Neuron (in vitro differentiated cells): ENCODE measurements around the gene REEP5.
"Not testable (repeated sequence)": the region's sequence is repeated elsewhere in the genome, so short reads cannot be mapped to it uniquely, and the experiment has no call there.

Experiments used
- H2AFZ ChIP-seq: one replicate; pipeline ENCODE4 v1.6.1; 2013; ENCODE audit warnings: low read depth, mild to moderate bottlenecking, inconsistent platforms, low read length, moderate library complexity
- H3K27me3 ChIP-seq: one replicate; pipeline ENCODE4 v1.6.1; 2013; ENCODE audit warnings: low read length; ENCODE audit not compliant: insufficient read depth
- H3K36me3 ChIP-seq: one replicate; pipeline ENCODE4 v1.6.1; 2013; ENCODE audit warnings: low read length; ENCODE audit not compliant: insufficient read depth
- H3K4me1 ChIP-seq: one replicate; pipeline ENCODE4 v1.6.1; 2013; ENCODE audit warnings: low read length; ENCODE audit not compliant: insufficient read depth
- H3K4me3 ChIP-seq: 2 replicates; pipeline ENCODE4 v1.5.1; 2013; ENCODE audit warnings: mild to moderate bottlenecking, low read length, moderate library complexity
- H3K9me3 ChIP-seq: one replicate; pipeline ENCODE4 v1.6.1; 2013; ENCODE audit warnings: low read length

Gene REEP5

DNA sequence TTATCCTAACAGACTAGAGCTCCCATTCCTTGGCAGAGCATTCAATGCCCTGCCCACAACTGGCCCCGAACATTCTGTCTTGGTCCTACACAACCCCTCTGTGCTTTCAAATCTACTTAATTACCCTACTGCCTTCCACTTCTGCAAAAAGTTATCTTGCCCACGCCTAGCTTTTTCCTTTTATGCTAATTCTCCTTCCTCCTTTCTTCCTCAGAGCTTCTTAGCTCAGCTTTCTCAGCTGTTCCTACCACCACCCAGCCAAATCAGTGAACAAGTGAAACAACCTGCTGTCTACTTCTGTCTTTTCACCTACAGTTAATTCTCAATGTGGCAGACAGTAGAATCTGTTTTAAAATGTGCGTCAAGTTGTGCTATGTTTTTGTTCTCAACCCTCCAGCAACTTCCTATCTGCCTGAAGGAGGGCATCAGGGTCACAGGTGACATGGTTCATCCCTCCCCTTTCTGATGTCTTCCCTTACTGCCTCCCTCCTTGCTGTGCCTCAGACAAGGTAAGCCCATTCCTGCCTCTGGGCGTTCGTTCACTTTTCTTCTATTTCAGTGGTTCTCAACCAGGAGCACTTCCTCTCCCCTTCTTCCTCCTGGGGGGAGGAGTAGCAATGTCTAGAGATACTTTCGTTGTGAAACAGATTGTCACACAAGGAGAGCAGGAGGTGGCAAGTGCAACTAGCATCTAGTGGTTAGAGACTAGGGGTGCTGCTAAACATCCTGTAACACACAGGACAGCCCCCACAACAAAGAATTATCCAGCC is 1.3 kb upstream of the REEP5 start:
- Histone ChIP-seq H3K27me3 (no peaks in the 10 kb centered on the region), H3K36me3 (peaks cover 17% of the 10 kb centered on the region), H3K9me3 (no peaks in the 10 kb centered on the region), H3K4me3 (no peak overlapping the region), H3K4me1 (peaks cover 11% of the 10 kb centered on the region), H2AFZ (no peak overlapping the region)

GRCh38 chr5:112921026-112921832 is 798 bp downstream of the REEP5 start:
- Histone ChIP-seq H3K4me3 (peak overlapping the region; percentile 96), H3K27me3 (no peaks in the 10 kb centered on the region), H3K9me3 (no peaks in the 10 kb centered on the region), H3K36me3 (peaks cover 31% of the 10 kb centered on the region), H3K4me1 (peaks cover 11% of the 10 kb centered on the region), H2AFZ (peak overlapping the region; percentile 99)

DNA sequence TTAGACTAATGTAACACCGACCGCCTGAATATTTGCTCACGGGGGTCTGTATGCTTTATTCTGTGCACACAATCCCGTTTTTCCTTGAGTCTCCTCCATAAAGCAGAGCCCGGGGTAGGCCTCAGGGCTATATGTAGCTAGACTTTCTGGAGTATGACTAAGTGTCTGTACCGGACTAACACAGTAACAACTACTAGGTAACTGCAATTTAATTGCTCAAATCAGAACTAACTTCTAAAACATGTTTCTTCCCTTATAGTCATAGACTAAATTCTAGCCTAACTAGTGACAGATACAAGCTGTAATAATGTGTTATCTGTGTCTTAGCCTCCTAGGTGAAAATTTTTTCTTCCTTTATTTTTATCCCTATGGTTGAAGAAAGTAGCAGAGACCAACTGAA is 2.1 kb downstream of the REEP5 start:
- peaks cover 34% of the 10 kb centered on the region for H3K36me3 ChIP-seq

GRCh38 chr5:112918679-112919078 is 3.3 kb downstream of the REEP5 start:
- Histone ChIP-seq H3K4me1 (peaks cover 11% of the 10 kb centered on the region), H2AFZ (no peak overlapping the region), H3K9me3 (no peaks in the 10 kb centered on the region), H3K27me3 (no peaks in the 10 kb centered on the region), H3K4me3 (no peak overlapping the region), H3K36me3 (peaks cover 37% of the 10 kb centered on the region)

More for the DNA sequence above, 2.1 kb downstream of the REEP5 start:
- no peaks in the 10 kb centered on the region for H3K27me3 ChIP-seq
- peaks cover 11% of the 10 kb centered on the region for H3K4me1 ChIP-seq
- no peak overlapping the region for H2AFZ ChIP-seq
- no peaks in the 10 kb centered on the region for H3K9me3 ChIP-seq
- no peak overlapping the region for H3K4me3 ChIP-seq

- H3K27me3 ChIP-seq, result no peaks in the 10 kb centered on the region
- H3K4me1 ChIP-seq, result peaks cover 11% of the 10 kb centered on the region
- peaks cover 37% of the 10 kb centered on the region for H3K36me3 ChIP-seq
- H3K9me3 ChIP-seq, result no peaks in the 10 kb centered on the region
- H3K4me3 ChIP-seq, result no peak overlapping the region
- H2AFZ ChIP-seq, result no peak overlapping the region
Observed at GRCh38 chr5:112918136-112918535, 3.9 kb downstream of the REEP5 start.

- Histone ChIP-seq H3K36me3 (peaks cover 39% of the 10 kb centered on the region), H3K9me3 (no peaks in the 10 kb centered on the region), H3K4me3 (no peak overlapping the region), H3K4me1 (peaks cover 9% of the 10 kb centered on the region), H3K27me3 (no peaks in the 10 kb centered on the region), H2AFZ (no peak overlapping the region)
Observed at GRCh38 chr5:112917453-112917995, 4.5 kb downstream of the REEP5 start.

DNA sequence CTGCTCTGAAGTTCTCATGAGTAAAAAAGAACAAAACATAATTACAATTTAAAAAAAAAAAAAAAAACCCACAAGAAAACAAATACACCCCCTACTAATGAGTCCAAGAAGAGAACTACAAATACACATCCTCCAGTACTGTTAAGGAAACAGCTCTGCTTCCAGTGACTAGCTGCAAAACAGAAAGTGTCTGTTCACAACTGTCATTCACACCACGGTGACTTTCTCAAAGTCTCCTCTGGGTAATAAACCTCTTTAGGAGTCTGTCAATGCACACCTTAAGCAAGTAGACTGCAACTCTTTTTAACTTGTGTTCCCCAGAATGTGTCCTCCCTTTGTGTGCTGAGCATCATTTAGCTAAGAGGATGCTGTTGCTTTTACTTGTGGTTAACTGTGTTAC is 6.2 kb downstream of the REEP5 start:
- H3K36me3 ChIP-seq, result peaks cover 43% of the 10 kb centered on the region
- H3K4me3 ChIP-seq, result no peak overlapping the region
- no peak overlapping the region for H2AFZ ChIP-seq
- H3K4me1 ChIP-seq, result peaks cover 12% of the 10 kb centered on the region
- H3K9me3 ChIP-seq, result no peaks in the 10 kb centered on the region
- no peaks in the 10 kb centered on the region for H3K27me3 ChIP-seq

DNA sequence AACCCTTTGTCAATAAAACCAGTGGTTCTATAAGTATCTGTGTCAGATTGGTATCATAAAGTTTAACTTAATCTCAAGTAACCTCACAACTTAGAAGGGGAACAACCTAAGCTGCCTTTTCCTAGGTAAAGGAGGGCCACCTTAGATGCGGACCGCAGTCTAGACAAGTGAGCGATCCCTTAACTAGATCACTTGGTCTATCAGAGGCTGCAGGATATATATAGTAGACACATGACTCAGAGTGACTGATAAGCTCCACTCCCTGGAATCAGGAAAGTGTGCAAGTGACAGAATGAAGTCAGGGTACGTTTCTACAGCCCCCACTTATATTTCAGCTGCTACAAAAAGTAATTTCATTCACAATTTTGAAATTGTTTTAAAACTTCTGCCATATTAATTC is 7.4 kb downstream of the REEP5 start:
- Histone ChIP-seq H3K4me3 (no peak overlapping the region), H3K4me1 (peaks cover 14% of the 10 kb centered on the region), H3K27me3 (no peaks in the 10 kb centered on the region), H3K36me3 (peaks cover 40% of the 10 kb centered on the region), H3K9me3 (no peaks in the 10 kb centered on the region), H2AFZ (no peak overlapping the region)

DNA sequence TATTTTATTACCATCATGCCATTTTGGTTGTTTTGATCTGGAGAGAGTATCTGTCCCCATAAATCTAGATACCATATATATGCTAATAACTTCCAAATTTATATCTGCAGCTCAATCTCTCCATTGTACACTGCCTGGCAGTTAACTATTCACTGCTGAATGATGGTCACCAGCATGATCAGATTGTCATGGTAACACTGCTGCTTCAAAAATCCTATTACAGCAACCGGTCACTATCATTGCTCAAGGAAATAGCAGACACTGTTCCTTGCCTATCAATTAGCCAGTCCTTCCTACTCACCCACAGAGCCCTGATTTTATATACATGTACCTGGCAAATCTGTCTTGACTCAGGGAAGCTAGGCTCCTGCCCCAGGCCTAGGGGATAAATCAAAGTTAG is 11.5 kb downstream of the REEP5 start:
- H3K4me1 ChIP-seq, result peaks cover 14% of the 10 kb centered on the region
- peaks cover 29% of the 10 kb centered on the region for H3K36me3 ChIP-seq
- H3K4me3 ChIP-seq, result no peak overlapping the region
- H3K27me3 ChIP-seq, result no peaks in the 10 kb centered on the region
- no peaks in the 10 kb centered on the region for H3K9me3 ChIP-seq
- no peak overlapping the region for H2AFZ ChIP-seq

GRCh38 chr5:112908854-112909253 is 13.2 kb downstream of the REEP5 start:
- Histone ChIP-seq H3K36me3 (peaks cover 23% of the 10 kb centered on the region), H3K4me1 (peaks cover 14% of the 10 kb centered on the region), H3K9me3 (no peaks in the 10 kb centered on the region), H2AFZ (no peak overlapping the region), H3K27me3 (no peaks in the 10 kb centered on the region), H3K4me3 (no peak overlapping the region)

DNA sequence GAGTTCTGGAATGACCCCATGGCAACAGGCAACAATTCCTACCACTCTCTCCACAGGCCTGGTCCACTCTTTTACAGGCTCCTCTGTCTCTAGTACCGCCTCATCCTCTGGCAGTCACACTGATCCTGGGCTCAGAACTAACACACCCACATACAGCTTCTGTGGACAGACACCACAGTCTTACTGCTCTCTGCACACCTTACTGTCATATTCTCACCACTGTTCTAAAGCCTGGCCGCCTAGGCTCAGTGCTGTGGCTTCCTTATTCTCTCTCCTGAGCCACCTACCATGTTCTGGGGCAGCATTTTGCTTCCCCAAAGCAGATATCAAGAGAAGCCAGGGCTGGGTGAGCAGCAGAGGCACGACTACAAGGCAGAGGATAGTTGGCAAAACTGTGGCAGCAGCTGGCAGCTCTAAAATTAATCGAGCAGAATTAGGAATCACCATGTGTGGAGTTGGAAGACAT is 14.8 kb downstream of the REEP5 start:
- H3K27me3 ChIP-seq, result no peaks in the 10 kb centered on the region
- no peaks in the 10 kb centered on the region for H3K9me3 ChIP-seq
- H3K4me1 ChIP-seq, result peaks cover 14% of the 10 kb centered on the region
- H2AFZ ChIP-seq, result no peak overlapping the region
- H3K4me3 ChIP-seq, result no peak overlapping the region
- H3K36me3 ChIP-seq, result peaks cover 33% of the 10 kb centered on the region

DNA sequence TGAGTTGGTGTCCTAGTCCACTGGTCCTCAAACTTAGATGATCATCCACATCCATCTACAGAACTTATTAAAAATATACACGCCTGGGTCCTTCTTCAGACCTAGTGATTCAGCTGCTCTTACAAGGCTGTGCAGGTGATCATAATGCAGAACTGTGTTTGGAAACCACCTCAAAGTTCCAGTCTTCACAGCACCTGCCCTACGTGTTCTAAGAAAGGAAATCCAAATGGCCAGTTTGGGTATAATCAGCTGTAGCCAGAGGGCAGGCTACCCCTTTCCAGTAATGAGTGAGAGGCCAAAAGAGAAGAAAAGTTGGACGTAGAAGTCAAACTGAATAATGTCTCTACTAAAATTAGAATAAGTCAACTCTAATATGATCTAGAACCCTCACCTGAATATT is 15.4 kb downstream of the REEP5 start:
- no peak overlapping the region for H2AFZ ChIP-seq
- H3K4me1 ChIP-seq, result peaks cover 14% of the 10 kb centered on the region
- H3K36me3 ChIP-seq, result peaks cover 37% of the 10 kb centered on the region
- no peaks in the 10 kb centered on the region for H3K9me3 ChIP-seq
- no peak overlapping the region for H3K4me3 ChIP-seq
- H3K27me3 ChIP-seq, result no peaks in the 10 kb centered on the region

GRCh38 chr5:112904996-112905395 is 17.0 kb downstream of the REEP5 start:
- not testable (repeated sequence) for H3K27me3 ChIP-seq, H3K4me1 ChIP-seq, H3K4me3 ChIP-seq, H3K9me3 ChIP-seq, H2AFZ ChIP-seq
- H3K36me3 ChIP-seq, result peaks cover 48% of the 10 kb centered on the region
